ENCODE measurements around the gene FGFR2.

- TF ChIP-seq POLR2AphosphoS5 (IDR thresholded peaks at IDR 0.05) (no peak), CTCF (IDR thresholded peaks at IDR 0.05) (no peak)
These were observed 72.8 kb downstream of the FGFR2 start for GRCh38 chr10:121525251-121526134.

Measured in suprapubic skin (tissue), 3 donors.